IMR-90 (cell line): ENCODE data around the gene MARK2.

ENCODE experiments used
- CEBPB ChIP-seq: IDR thresholded peaks from 2 replicates; pipeline ENCODE4 v1.6.1; 2012; ENCODE audit warnings: low read depth, low read length, improper control_type of control experiment
- CHD1 ChIP-seq: IDR thresholded peaks from 2 replicates; pipeline ENCODE4 v1.6.1; 2012; ENCODE audit warnings: low read depth, low read length, improper control_type of control experiment
- FOS ChIP-seq: fragments of 150-350 bp; IDR thresholded peaks from 2 replicates; pipeline ENCODE4 v1.6.1; 2016; ENCODE audit warnings: low read depth, low read length
- MAFK ChIP-seq: IDR thresholded peaks from 2 replicates; pipeline ENCODE4 v1.6.1; 2012; ENCODE audit warnings: low read depth, low read length, improper control_type of control experiment
- MXI1 ChIP-seq: IDR thresholded peaks from 2 replicates; pipeline ENCODE4 v1.6.1; 2012; ENCODE audit warnings: low read depth, mild to moderate bottlenecking, low read length, moderate library complexity, borderline replicate concordance
- POLR2A ChIP-seq: IDR thresholded peaks from 2 replicates; pipeline ENCODE4 v1.6.1; 2012; ENCODE audit warnings: mild to moderate bottlenecking, low read depth, low read length
- RAD21 ChIP-seq: IDR thresholded peaks from 2 replicates; pipeline ENCODE4 v1.6.1; 2012; ENCODE audit warnings: low read length, improper control_type of control experiment
- RFX5 ChIP-seq: IDR thresholded peaks from 2 replicates; pipeline ENCODE4 v1.8.0; 2012; ENCODE audit warnings: low read depth, mild to moderate bottlenecking, low read length, moderate library complexity
- SMC3 ChIP-seq: fragments of 150-350 bp; IDR thresholded peaks from 2 replicates; pipeline ENCODE4 v1.6.1; 2016; ENCODE audit warnings: low read depth, mild to moderate bottlenecking, antibody characterized with exemption, low read length, moderate library complexity
- TF ChIP-seq, protein P1 (sequence below): conservative IDR thresholded peaks from 2 replicates; pipeline ENCODE4 v1.5.1; 2012; ENCODE audit warnings: mild to moderate bottlenecking, low read depth, low read length, improper control_type of control experiment

DNA sequence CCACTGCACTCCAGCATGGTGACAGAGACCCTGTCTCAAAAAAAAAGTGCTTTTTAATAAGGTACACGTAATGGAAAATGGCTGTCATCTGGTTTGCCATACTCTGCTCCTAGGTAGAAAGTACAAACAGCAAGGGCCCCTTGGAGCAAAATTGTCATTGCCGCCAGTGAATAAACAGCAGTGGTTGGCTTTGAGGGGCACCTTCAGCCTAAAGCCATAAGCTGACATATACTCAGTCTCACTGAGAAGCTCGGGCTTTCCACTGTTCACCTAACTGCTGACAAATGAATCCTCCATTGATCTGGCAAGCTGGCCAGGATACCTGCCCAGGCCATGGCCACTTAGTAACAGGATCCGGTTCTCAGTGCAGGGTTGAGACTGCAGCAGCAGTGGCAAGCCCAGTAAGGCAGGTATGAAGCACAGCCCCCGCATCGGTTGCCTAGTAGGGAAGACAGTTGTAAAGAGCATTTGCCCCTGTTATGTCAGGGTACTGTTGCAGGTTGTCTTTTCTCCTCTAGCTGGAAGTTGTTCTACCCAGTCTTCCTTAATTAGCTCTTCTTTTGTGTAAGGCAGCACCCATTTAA, 38.8 kb downstream of the MARK2 start:
- TF ChIP-seq, protein P1, sequence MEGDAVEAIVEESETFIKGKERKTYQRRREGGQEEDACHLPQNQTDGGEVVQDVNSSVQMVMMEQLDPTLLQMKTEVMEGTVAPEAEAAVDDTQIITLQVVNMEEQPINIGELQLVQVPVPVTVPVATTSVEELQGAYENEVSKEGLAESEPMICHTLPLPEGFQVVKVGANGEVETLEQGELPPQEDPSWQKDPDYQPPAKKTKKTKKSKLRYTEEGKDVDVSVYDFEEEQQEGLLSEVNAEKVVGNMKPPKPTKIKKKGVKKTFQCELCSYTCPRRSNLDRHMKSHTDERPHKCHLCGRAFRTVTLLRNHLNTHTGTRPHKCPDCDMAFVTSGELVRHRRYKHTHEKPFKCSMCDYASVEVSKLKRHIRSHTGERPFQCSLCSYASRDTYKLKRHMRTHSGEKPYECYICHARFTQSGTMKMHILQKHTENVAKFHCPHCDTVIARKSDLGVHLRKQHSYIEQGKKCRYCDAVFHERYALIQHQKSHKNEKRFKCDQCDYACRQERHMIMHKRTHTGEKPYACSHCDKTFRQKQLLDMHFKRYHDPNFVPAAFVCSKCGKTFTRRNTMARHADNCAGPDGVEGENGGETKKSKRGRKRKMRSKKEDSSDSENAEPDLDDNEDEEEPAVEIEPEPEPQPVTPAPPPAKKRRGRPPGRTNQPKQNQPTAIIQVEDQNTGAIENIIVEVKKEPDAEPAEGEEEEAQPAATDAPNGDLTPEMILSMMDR = no peak
- TF ChIP-seq RFX5 = no peak
- no peak for TF ChIP-seq MAFK
- TF ChIP-seq FOS = no peak
- no peak for TF ChIP-seq CHD1
- TF ChIP-seq POLR2A = no peak
- TF ChIP-seq MXI1 = no peak
- no peak for TF ChIP-seq RAD21
- TF ChIP-seq SMC3 = no peak
- no peak for TF ChIP-seq CEBPB
